Measurements from ENCODE around the gene GPAM. TPM values are rescaled to one million over a fixed set of nuclear protein-coding genes. Genes with fewer than 3 reads are reported as not detected.

Gene GPAM
- total and polyA plus RNA-seq, 5 donors from 2014 or later, result 0.84 to 4.2 (median 2.5) TPM

DNA sequence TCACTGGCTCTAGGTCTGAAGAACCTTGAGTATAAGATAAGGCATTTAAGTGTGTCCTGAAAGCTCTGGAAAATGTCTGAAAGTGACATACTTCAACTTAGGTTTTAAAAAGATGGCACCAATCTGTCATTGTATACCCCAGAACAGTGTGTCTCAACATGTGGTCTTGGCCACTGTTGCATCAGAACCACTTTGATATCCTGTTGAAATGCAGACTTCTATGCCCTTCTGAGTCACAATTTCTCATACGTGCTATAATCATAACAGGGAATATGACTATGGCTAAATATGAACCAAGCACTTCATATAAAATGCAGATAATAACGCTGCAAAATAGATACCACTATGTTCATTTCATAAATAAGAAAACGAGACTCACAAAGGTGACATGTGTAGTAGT, 38.0 kb upstream of the GPAM start:
- no peak overlapping the region for H3K4me3 Mint-ChIP-seq
- Histone ChIP-seq H3K36me3 (ENCODE audit: control insufficient read depth, insufficient read depth, low read length) (no peaks in the 10 kb centered on the region), H3K27ac (ENCODE audit: insufficient read depth, low read length, poor library complexity, severe bottlenecking) (no peak overlapping the region), H3K27me3 (ENCODE audit: control insufficient read depth, insufficient read depth, low read length) (no peaks in the 10 kb centered on the region), H3K9me3 (ENCODE audit: control insufficient read depth in 2 of 2, low read length in 2 of 2) (peaks cover 3 to 10% of the 10 kb centered on the region in 2 experiments), H3K4me3 (ENCODE audit: low read depth, low read length) (no peak overlapping the region), H3K4me1 (ENCODE audit: control insufficient read depth, insufficient read depth, low read length, poor library complexity, severe bottlenecking) (no peaks in the 10 kb centered on the region)
- no peak for DNase-seq
- H3K27ac Mint-ChIP-seq, result no peak overlapping the region
- peaks cover 9% of the 10 kb centered on the region for H3K27me3 Mint-ChIP-seq
- no peaks in the 10 kb centered on the region for H3K4me1 Mint-ChIP-seq
- peaks cover 0 to 12% (median 1%) of the 10 kb centered on the region in 7 donors for H3K9me3 Mint-ChIP-seq
- ATAC-seq (ENCODE audit: low read depth in 2 of 2), result no peak
- no peaks in the 10 kb centered on the region for H3K36me3 Mint-ChIP-seq

DNA sequence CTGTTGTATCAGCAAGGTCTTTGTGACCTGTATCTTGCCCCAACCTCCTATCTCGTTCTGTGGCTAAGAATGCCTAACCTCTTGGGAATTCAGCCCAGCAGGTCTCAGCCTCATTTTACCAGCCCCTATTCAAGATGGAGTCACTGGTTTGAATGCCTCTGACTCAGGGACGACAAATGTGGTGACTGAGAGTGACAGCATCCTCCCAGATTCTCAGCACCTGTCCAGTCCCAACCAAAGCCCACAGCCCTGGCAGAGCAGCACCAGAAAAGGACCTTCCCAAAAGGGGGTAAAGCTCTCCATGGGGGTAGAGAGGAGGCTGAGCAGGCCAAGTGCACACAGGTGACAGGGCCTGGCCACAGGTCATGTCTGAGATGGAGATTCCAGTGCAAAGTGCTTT, 35.4 kb upstream of the GPAM start:
- Histone ChIP-seq H3K4me1 (ENCODE audit: control insufficient read depth, insufficient read depth, low read length, poor library complexity, severe bottlenecking) (no peaks in the 10 kb centered on the region), H3K27me3 (ENCODE audit: control insufficient read depth, insufficient read depth, low read length) (no peaks in the 10 kb centered on the region), H3K4me3 (ENCODE audit: low read depth, low read length) (no peak overlapping the region), H3K36me3 (ENCODE audit: control insufficient read depth, insufficient read depth, low read length) (no peaks in the 10 kb centered on the region), H3K9me3 (ENCODE audit: control insufficient read depth in 2 of 2, low read length in 2 of 2) (peaks cover 3 to 10% of the 10 kb centered on the region in 2 experiments), H3K27ac (ENCODE audit: insufficient read depth, low read length, poor library complexity, severe bottlenecking) (no peak overlapping the region)
- no peak for DNase-seq
- Mint-ChIP-seq H3K4me3 (no peak overlapping the region), H3K27me3 (peaks cover 10% of the 10 kb centered on the region), H3K36me3 (no peaks in the 10 kb centered on the region), H3K4me1 (no peaks in the 10 kb centered on the region), H3K27ac (no peak overlapping the region), H3K9me3 (peaks cover 0 to 12% (median 1%) of the 10 kb centered on the region in 7 donors)
- ATAC-seq (ENCODE audit: low read depth in 2 of 2), result no peak

DNA sequence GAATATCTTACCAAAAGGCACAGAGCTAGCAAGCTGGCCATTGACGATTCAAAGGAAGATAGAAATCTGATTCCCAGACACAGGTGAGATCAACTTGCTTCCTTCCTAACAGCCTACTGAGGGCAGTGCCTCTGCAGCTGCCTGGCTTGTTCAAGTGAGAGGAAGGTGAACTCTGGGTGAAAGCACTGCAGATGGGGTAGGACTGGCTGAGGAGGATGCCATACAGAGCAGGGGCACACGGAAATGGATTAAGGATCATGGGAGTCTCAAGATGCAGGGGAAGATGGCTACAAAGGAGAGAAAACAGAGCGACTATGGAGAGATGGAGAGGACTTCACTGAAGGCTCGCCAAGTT, 34.4 kb upstream of the GPAM start:
- no peak overlapping the region for H3K4me3 ChIP-seq (ENCODE audit: low read depth, low read length)
- H3K36me3 ChIP-seq (ENCODE audit: control insufficient read depth, insufficient read depth, low read length), result no peaks in the 10 kb centered on the region
- ATAC-seq (ENCODE audit: low read depth in 2 of 2), result no peak
- H3K36me3 Mint-ChIP-seq, result no peaks in the 10 kb centered on the region
- H3K9me3 ChIP-seq (ENCODE audit: control insufficient read depth in 2 of 2, low read length in 2 of 2), result peaks cover 3 to 10% of the 10 kb centered on the region in 2 experiments
- H3K27ac ChIP-seq (ENCODE audit: insufficient read depth, low read length, poor library complexity, severe bottlenecking), result no peak overlapping the region
- no peaks in the 10 kb centered on the region for H3K4me1 ChIP-seq (ENCODE audit: control insufficient read depth, insufficient read depth, low read length, poor library complexity, severe bottlenecking)
- H3K4me3 Mint-ChIP-seq, result no peak overlapping the region
- no peak for DNase-seq
- no peak overlapping the region for H3K27ac Mint-ChIP-seq
- no peaks in the 10 kb centered on the region for H3K4me1 Mint-ChIP-seq
- peaks cover 10% of the 10 kb centered on the region for H3K27me3 Mint-ChIP-seq
- H3K9me3 Mint-ChIP-seq, result peaks cover 0 to 12% (median 1%) of the 10 kb centered on the region in 7 donors
- H3K27me3 ChIP-seq (ENCODE audit: control insufficient read depth, insufficient read depth, low read length), result no peaks in the 10 kb centered on the region

- Mint-ChIP-seq H3K27me3 (peaks cover 10% of the 10 kb centered on the region), H3K9me3 (peaks cover 0 to 12% (median 1%) of the 10 kb centered on the region in 7 donors), H3K36me3 (no peaks in the 10 kb centered on the region), H3K4me3 (no peak overlapping the region), H3K27ac (no peak overlapping the region), H3K4me1 (no peaks in the 10 kb centered on the region)
- no peak overlapping the region for H3K4me3 ChIP-seq (ENCODE audit: low read depth, low read length)
- H3K27ac ChIP-seq (ENCODE audit: insufficient read depth, low read length, poor library complexity, severe bottlenecking), result no peak overlapping the region
- no peaks in the 10 kb centered on the region for H3K27me3 ChIP-seq (ENCODE audit: control insufficient read depth, insufficient read depth, low read length)
- ATAC-seq (ENCODE audit: low read depth in 2 of 2), result no peak
- H3K9me3 ChIP-seq (ENCODE audit: control insufficient read depth in 2 of 2, low read length in 2 of 2), result peaks cover 3 to 10% of the 10 kb centered on the region in 2 experiments
- H3K36me3 ChIP-seq (ENCODE audit: control insufficient read depth, insufficient read depth, low read length), result no peaks in the 10 kb centered on the region
- H3K4me1 ChIP-seq (ENCODE audit: control insufficient read depth, insufficient read depth, low read length, poor library complexity, severe bottlenecking), result no peaks in the 10 kb centered on the region
- DNase-seq, result no peak
Measured at GRCh38 chr10:112217386-112218035, 33.9 kb upstream of the GPAM start.

DNA sequence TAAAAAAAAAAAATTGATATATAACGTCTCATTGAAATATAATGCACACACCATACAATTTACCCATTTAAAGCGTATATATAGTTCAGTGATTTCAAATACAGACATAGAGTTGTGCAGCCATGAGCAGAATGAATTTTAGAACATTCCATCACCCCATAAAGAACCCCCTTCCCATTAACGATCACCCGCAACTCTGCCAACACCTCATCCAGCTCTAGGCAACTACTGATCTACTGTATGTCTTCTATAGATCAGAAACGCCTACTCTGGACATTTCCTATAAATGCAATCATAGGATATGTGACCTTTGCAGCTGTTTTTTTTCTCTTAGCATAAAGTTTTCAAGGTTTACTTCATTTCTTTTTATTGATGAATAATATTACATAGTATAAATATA, 33.4 kb upstream of the GPAM start:
- Histone ChIP-seq H3K9me3 (ENCODE audit: control insufficient read depth in 2 of 2, low read length in 2 of 2) (peaks cover 3 to 10% of the 10 kb centered on the region in 2 experiments), H3K4me3 (ENCODE audit: low read depth, low read length) (no peak overlapping the region), H3K36me3 (ENCODE audit: control insufficient read depth, insufficient read depth, low read length) (no peaks in the 10 kb centered on the region), H3K4me1 (ENCODE audit: control insufficient read depth, insufficient read depth, low read length, poor library complexity, severe bottlenecking) (no peaks in the 10 kb centered on the region), H3K27ac (ENCODE audit: insufficient read depth, low read length, poor library complexity, severe bottlenecking) (no peak overlapping the region), H3K27me3 (ENCODE audit: control insufficient read depth, insufficient read depth, low read length) (no peaks in the 10 kb centered on the region)
- Mint-ChIP-seq H3K27me3 (peaks cover 10% of the 10 kb centered on the region), H3K9me3 (peaks cover 0 to 12% (median 1%) of the 10 kb centered on the region in 7 donors), H3K4me3 (no peak overlapping the region), H3K27ac (no peak overlapping the region), H3K36me3 (no peaks in the 10 kb centered on the region), H3K4me1 (no peaks in the 10 kb centered on the region)
- DNase-seq, result no peak
- no peak for ATAC-seq (ENCODE audit: low read depth in 2 of 2)

DNA sequence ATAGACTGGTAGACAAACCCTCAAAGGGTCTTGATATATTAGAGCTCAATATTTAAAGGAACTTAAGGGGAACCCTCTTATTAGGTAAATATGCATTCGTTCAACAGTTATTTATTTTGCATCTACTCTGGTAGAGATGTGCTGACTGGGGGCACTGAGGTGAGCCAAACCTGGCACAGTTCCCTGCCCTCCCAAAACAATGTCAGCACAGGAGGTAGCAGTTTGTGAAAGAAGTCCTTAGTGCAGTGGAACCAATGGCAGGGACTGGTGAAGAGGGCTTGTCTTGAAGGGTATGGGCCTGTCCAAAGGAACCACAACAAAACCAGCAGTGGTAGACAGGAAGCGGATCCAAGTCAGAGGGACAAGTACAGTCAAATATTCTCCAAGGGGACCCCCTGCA, 32.6 kb upstream of the GPAM start:
- no peaks in the 10 kb centered on the region for H3K36me3 Mint-ChIP-seq
- H3K4me3 ChIP-seq (ENCODE audit: low read depth, low read length), result no peak overlapping the region
- H3K9me3 ChIP-seq (ENCODE audit: control insufficient read depth in 2 of 2, low read length in 2 of 2), result peaks cover 3 to 10% of the 10 kb centered on the region in 2 experiments

DNA sequence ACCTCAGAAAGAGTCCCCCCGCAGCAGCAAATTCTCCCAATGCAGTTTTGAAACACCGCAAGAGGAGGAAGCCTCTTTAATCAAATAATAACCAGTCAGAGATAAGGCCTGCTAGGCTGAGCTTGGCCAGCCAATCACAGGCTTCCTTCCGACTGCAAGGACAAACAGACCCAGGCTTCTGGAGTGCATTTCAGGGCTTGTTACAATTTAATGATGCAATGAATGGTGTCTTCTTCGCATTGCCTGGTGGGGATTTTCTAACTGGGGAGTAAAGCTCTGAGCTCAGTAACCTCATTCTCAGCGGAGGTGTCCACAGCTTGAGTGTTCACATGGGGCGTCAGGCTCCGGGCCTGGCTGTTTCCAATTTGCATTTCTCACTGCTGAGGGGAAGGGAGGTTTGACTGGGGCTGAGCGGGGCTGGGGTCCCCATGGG, 31.8 kb upstream of the GPAM start:
- H3K4me1 ChIP-seq (ENCODE audit: control insufficient read depth, insufficient read depth, low read length, poor library complexity, severe bottlenecking), result no peaks in the 10 kb centered on the region
- H3K4me1 Mint-ChIP-seq, result no peaks in the 10 kb centered on the region
- H3K9me3 Mint-ChIP-seq, result peaks cover 0 to 6% (median 1%) of the 10 kb centered on the region in 7 donors
- H3K4me3 ChIP-seq (ENCODE audit: low read depth, low read length), result no peak overlapping the region
- H3K27ac Mint-ChIP-seq, result no peak overlapping the region
- H3K9me3 ChIP-seq (ENCODE audit: control insufficient read depth in 2 of 2, low read length in 2 of 2), result peaks cover 0 to 6% of the 10 kb centered on the region in 2 experiments
- ATAC-seq (ENCODE audit: low read depth in 2 of 2) (no peak), DNase-seq (no peak)
- H3K27me3 ChIP-seq (ENCODE audit: control insufficient read depth, insufficient read depth, low read length), result peaks cover 3% of the 10 kb centered on the region
- no peaks in the 10 kb centered on the region for H3K36me3 Mint-ChIP-seq
- H3K27me3 Mint-ChIP-seq, result peaks cover 13% of the 10 kb centered on the region
- H3K27ac ChIP-seq (ENCODE audit: insufficient read depth, low read length, poor library complexity, severe bottlenecking), result no peak overlapping the region
- H3K36me3 ChIP-seq (ENCODE audit: control insufficient read depth, insufficient read depth, low read length), result no peaks in the 10 kb centered on the region
- H3K4me3 Mint-ChIP-seq, result no peak overlapping the region

More for the DNA sequence above, 32.6 kb upstream of the GPAM start:
- Mint-ChIP-seq H3K27ac (no peak overlapping the region), H3K27me3 (peaks cover 13% of the 10 kb centered on the region), H3K9me3 (peaks cover 0 to 12% (median 1%) of the 10 kb centered on the region in 7 donors), H3K4me1 (no peaks in the 10 kb centered on the region), H3K4me3 (no peak overlapping the region)
- no peaks in the 10 kb centered on the region for H3K4me1 ChIP-seq (ENCODE audit: control insufficient read depth, insufficient read depth, low read length, poor library complexity, severe bottlenecking)
- DNase-seq, result no peak
- ATAC-seq (ENCODE audit: low read depth in 2 of 2), result no peak
- peaks cover 3% of the 10 kb centered on the region for H3K27me3 ChIP-seq (ENCODE audit: control insufficient read depth, insufficient read depth, low read length)
- no peak overlapping the region for H3K27ac ChIP-seq (ENCODE audit: insufficient read depth, low read length, poor library complexity, severe bottlenecking)
- H3K36me3 ChIP-seq (ENCODE audit: control insufficient read depth, insufficient read depth, low read length), result no peaks in the 10 kb centered on the region

DNA sequence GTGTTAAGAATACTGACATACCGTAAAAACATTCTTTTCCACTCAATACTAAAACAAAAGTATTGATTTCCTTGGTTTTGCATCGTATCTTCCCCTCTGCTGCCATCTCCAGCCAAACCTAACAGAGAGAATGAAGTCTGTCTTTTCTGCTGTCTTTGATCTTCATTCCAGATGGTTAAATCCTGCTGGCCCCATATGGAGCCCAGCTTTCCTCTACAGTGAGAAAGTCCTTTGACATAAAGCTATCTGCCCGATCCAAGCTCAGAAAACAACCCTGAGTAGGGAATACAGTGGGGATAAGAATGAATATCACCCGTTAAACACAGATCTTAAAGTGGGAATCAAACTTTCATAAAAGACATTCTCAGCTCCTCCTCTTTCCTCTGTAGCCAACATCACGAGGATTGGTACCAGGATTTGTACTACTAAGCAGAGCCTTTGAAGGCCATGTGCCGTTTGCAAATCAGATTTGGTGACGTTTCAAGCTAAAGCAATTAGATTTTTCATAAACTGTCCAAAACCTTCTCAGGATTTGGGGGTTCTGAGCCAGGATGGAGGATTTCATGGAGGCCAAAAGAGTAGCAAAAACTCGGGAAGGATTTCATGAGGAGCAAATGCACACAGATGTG, 30.8 kb upstream of the GPAM start:
- Histone ChIP-seq H3K27me3 (ENCODE audit: control insufficient read depth, insufficient read depth, low read length) (peaks cover 3% of the 10 kb centered on the region), H3K9me3 (ENCODE audit: control insufficient read depth in 2 of 2, low read length in 2 of 2) (no peaks in the 10 kb centered on the region), H3K27ac (ENCODE audit: insufficient read depth, low read length, poor library complexity, severe bottlenecking) (no peak overlapping the region), H3K36me3 (ENCODE audit: control insufficient read depth, insufficient read depth, low read length) (no peaks in the 10 kb centered on the region), H3K4me1 (ENCODE audit: control insufficient read depth, insufficient read depth, low read length, poor library complexity, severe bottlenecking) (no peaks in the 10 kb centered on the region), H3K4me3 (ENCODE audit: low read depth, low read length) (no peak overlapping the region)
- H3K9me3 Mint-ChIP-seq, result peaks cover 0 to 4% (median 0%) of the 10 kb centered on the region in 7 donors
- ATAC-seq (ENCODE audit: low read depth in 2 of 2) (no peak), DNase-seq (no peak)
- no peak overlapping the region for H3K27ac Mint-ChIP-seq
- no peak overlapping the region for H3K4me3 Mint-ChIP-seq
- peaks cover 13% of the 10 kb centered on the region for H3K27me3 Mint-ChIP-seq
- H3K36me3 Mint-ChIP-seq, result no peaks in the 10 kb centered on the region
- H3K4me1 Mint-ChIP-seq, result no peaks in the 10 kb centered on the region

All from CD4-positive, CD25-positive, alpha-beta regulatory T cell (primary cell).